H1 (cell line): ENCODE measurements around the gene IKZF2. TPM values are rescaled to one million over a fixed set of nuclear protein-coding genes. Genes with fewer than 3 reads are reported as not detected.

Experiments used
- CTCF ChIA-PET: fragments of 300-600 bp; sonication (Branson Sonifier 250); formaldehyde crosslinking; loops from one replicate; lab custom pipeline; 2021; ENCODE audit not compliant: partially characterized antibody; lab: Charles Lee
- POLR2A ChIA-PET: fragments of 300-600 bp; sonication (Branson Sonifier 250); formaldehyde crosslinking; loops from one replicate; lab custom pipeline; 2021; ENCODE audit warnings: inconsistent platforms; ENCODE audit not compliant: partially characterized antibody; lab: Charles Lee
- DNase-seq, 2 experiments: peaks; one replicate each; pipeline versions ENCODE4 v3.0.0 to v3.0.0-alpha.2; 2010 to 2022; ENCODE audit warnings: low spot score in 2 of 2, low read depth in 1 of 2, mixed read lengths in 1 of 2
- FAIRE-seq: peaks from 2 replicates; lab custom pipeline; 2011; peaks lifted over from hg19 to GRCh38; lab: Jason Lieb, UNC
- H2AFZ ChIP-seq: 2 replicates; pipeline ENCODE4 v1.8.1; 2012; ENCODE audit warnings: low read length, inconsistent platforms
- H2AK5ac ChIP-seq: 2 replicates; pipeline ENCODE4 v1.6.1; 2013; ENCODE audit warnings: low read depth, low read length
- H2BK120ac ChIP-seq: replicated peaks from 2 replicates; pipeline ENCODE3; 2013; ENCODE audit warnings: low read depth, low read length, inconsistent platforms
- H2BK12ac ChIP-seq: 2 replicates; pipeline ENCODE4 v1.6.1; 2013; ENCODE audit warnings: low read depth, low read length
- H2BK15ac ChIP-seq: 2 replicates; pipeline ENCODE4 v1.6.1; 2013; ENCODE audit warnings: low read length
- H2BK20ac ChIP-seq: 2 replicates; pipeline ENCODE4 v1.6.1; 2013; ENCODE audit warnings: low read length
- H2BK5ac ChIP-seq: 2 replicates; pipeline ENCODE4 v1.6.1; 2013; ENCODE audit warnings: low read depth, low read length
- H3K14ac ChIP-seq: 2 replicates; pipeline ENCODE4 v1.6.1; 2013; ENCODE audit warnings: inconsistent platforms; ENCODE audit not compliant: insufficient read length
- H3K18ac ChIP-seq: 2 replicates; pipeline ENCODE4 v1.6.1; 2013; ENCODE audit warnings: low read length; ENCODE audit errors: extremely low read depth
- H3K23ac ChIP-seq: 2 replicates; pipeline ENCODE4 v1.6.1; 2013; ENCODE audit warnings: inconsistent platforms; ENCODE audit not compliant: insufficient read length
- H3K23me2 ChIP-seq: 2 replicates; pipeline ENCODE4 v1.6.1; 2013; ENCODE audit warnings: low read depth, low read length
- H3K27ac ChIP-seq: 2 replicates; pipeline ENCODE4 v1.6.1; 2011; ENCODE audit warnings: low read depth, low read length, inconsistent platforms
- H3K27me3 ChIP-seq, 4 experiments: replicated peaks in 1 of 4; 1 replicate in 1 of 4; 2 replicates in 3 of 4; pipeline versions ENCODE4 v1.6.1 to v1.8.1; 2011 to 2013; ENCODE audit warnings: low read length in 3 of 4, mild to moderate bottlenecking in 3 of 4, inconsistent platforms in 2 of 4, mixed read lengths in 2 of 4, moderate library complexity in 1 of 4; ENCODE audit not compliant: control insufficient read depth in 3 of 4, insufficient read depth in 3 of 4; ENCODE audit errors: extremely low read depth in 1 of 4
- H3K36me3 ChIP-seq, 4 experiments: 2 replicates each; pipeline versions ENCODE4 v1.6.1 to v1.8.1; 2011 to 2013; ENCODE audit warnings: mild to moderate bottlenecking in 4 of 4, low read length in 3 of 4, moderate library complexity in 2 of 4, control low read depth in 1 of 4, inconsistent platforms in 1 of 4; ENCODE audit not compliant: insufficient read depth in 4 of 4, control insufficient read depth in 2 of 4
- H3K4ac ChIP-seq: replicated peaks from 2 replicates; pipeline ENCODE3; 2013; ENCODE audit warnings: low read length, low read depth, mixed read lengths, inconsistent platforms; ENCODE audit not compliant: insufficient read length
- H3K4me1 ChIP-seq, 4 experiments: replicated peaks in 1 of 4; 1 replicate in 1 of 4; 2 replicates in 3 of 4; pipeline versions ENCODE4 v1.6.1 to v1.8.1; 2011 to 2013; ENCODE audit warnings: low read length in 3 of 4, inconsistent platforms in 2 of 4, mixed read lengths in 1 of 4; ENCODE audit not compliant: insufficient read depth in 4 of 4, control insufficient read depth in 3 of 4
- H3K4me2 ChIP-seq, 2 experiments: 2 replicates each; pipeline versions ENCODE4 v1.6.1 to v1.8.1; 2011 to 2013; ENCODE audit warnings: low read depth in 2 of 2, low read length in 2 of 2, control low read depth in 1 of 2, inconsistent platforms in 1 of 2, mild to moderate bottlenecking in 1 of 2; ENCODE audit not compliant: insufficient read depth in 1 of 2
- H3K4me3 ChIP-seq, 4 experiments: fragments of 200-600, 300-600 bp in 1 of 4; sonication (generic), shearing (Covaris generic), sonication (Bioruptor Twin) in 1 of 4; 2 replicates each; pipeline versions ENCODE4 v1.5.1 to v1.8.1; 2011 to 2016; ENCODE audit warnings: low read length in 4 of 4, low read depth in 3 of 4, control low read depth in 2 of 4, inconsistent platforms in 2 of 4, mild to moderate bottlenecking in 2 of 4, mixed read lengths in 1 of 4, moderate library complexity in 1 of 4; ENCODE audit not compliant: insufficient read depth in 2 of 4; ENCODE audit errors: extremely low read depth in 1 of 4
- H3K56ac ChIP-seq: replicated peaks from 2 replicates; pipeline ENCODE3; 2013; ENCODE audit warnings: low read depth, mild to moderate bottlenecking, mixed read lengths, low read length, inconsistent platforms; ENCODE audit not compliant: insufficient read length
- H3K79me1 ChIP-seq: 2 replicates; pipeline ENCODE4 v1.6.1; 2013; ENCODE audit warnings: low read depth, low read length, control low read depth
- H3K79me2 ChIP-seq, 2 experiments: 2 replicates each; pipeline versions ENCODE4 v1.6.1 to v1.8.1; 2012 to 2013; ENCODE audit warnings: low read length in 2 of 2, mild to moderate bottlenecking in 2 of 2, inconsistent platforms in 1 of 2; ENCODE audit not compliant: insufficient read depth in 2 of 2, control insufficient read depth in 1 of 2
- H3K9ac ChIP-seq, 4 experiments: replicated peaks in 1 of 4; 1 replicate in 1 of 4; 2 replicates in 3 of 4; pipeline versions ENCODE4 v1.6.1 to v1.8.1; 2011 to 2013; ENCODE audit warnings: low read depth in 3 of 4, low read length in 3 of 4, control low read depth in 2 of 4, mild to moderate bottlenecking in 2 of 4, moderate library complexity in 2 of 4, inconsistent platforms in 1 of 4; ENCODE audit errors: extremely low read depth in 1 of 4
- H3K9me3 ChIP-seq, 2 experiments: 2 replicates each; pipeline versions ENCODE4 v1.6.1 to v1.8.1; 2012 to 2013; ENCODE audit warnings: mild to moderate bottlenecking in 2 of 2, moderate library complexity in 2 of 2, control low read depth in 1 of 2, inconsistent platforms in 1 of 2, low read depth in 1 of 2, low read length in 1 of 2, mixed read lengths in 1 of 2; ENCODE audit not compliant: insufficient read depth in 2 of 2
- H4K20me1 ChIP-seq, 2 experiments: replicated peaks in 1 of 2; 2 replicates each; pipeline versions ENCODE3 to v1.8.1; 2011 to 2013; ENCODE audit warnings: inconsistent platforms in 2 of 2, low read length in 2 of 2, mild to moderate bottlenecking in 1 of 2; ENCODE audit not compliant: insufficient read depth in 2 of 2, control insufficient read depth in 1 of 2
- H4K5ac ChIP-seq: 2 replicates; pipeline ENCODE4 v1.6.1; 2013; ENCODE audit warnings: low read length, low read depth, mixed read lengths, inconsistent platforms; ENCODE audit not compliant: insufficient read length
- H4K8ac ChIP-seq: 2 replicates; pipeline ENCODE4 v1.8.0; 2013; ENCODE audit warnings: mild to moderate bottlenecking, moderate library complexity, low read length, inconsistent platforms; ENCODE audit not compliant: insufficient read depth; ENCODE audit errors: extremely low read depth
- H4K91ac ChIP-seq: replicated peaks from 2 replicates; pipeline ENCODE3; 2013; ENCODE audit warnings: low read length, mixed read lengths, inconsistent platforms; ENCODE audit not compliant: insufficient read length
- ATF2 ChIP-seq: IDR thresholded peaks from 2 replicates; pipeline ENCODE4 v1.6.1; 2012; ENCODE audit warnings: low read length, inconsistent platforms
- ATF3 ChIP-seq: IDR thresholded peaks from 2 replicates; pipeline ENCODE4 v1.6.1; 2011; ENCODE audit warnings: low read depth, mild to moderate bottlenecking, low read length; ENCODE audit not compliant: insufficient read depth
- BRCA1 ChIP-seq: IDR thresholded peaks from 2 replicates; pipeline ENCODE4 v1.6.1; 2012; ENCODE audit warnings: low read depth, low read length, improper control_type of control experiment
- HDAC2 ChIP-seq, 2 experiments: fragments of 300-600 bp in 1 of 2; sonication (generic) in 1 of 2; IDR thresholded peaks; 2 replicates each; pipeline ENCODE4 v1.6.1; 2011 to 2012; ENCODE audit warnings: low read depth in 2 of 2, low read length in 2 of 2, mild to moderate bottlenecking in 2 of 2, moderate library complexity in 2 of 2, borderline replicate concordance in 1 of 2, inconsistent platforms in 1 of 2
- KDM4A ChIP-seq: IDR thresholded peaks from one replicate; pipeline ENCODE4 v1.7.1; 2012; ENCODE audit warnings: low read depth, mild to moderate bottlenecking, moderate library complexity, low read length, inconsistent platforms; ENCODE audit not compliant: severe bottlenecking
- POLR2A ChIP-seq, 2 experiments: IDR thresholded peaks; 1 replicate in 1 of 2; 2 replicates in 1 of 2; pipeline ENCODE4 v1.6.1; 2011; ENCODE audit warnings: low read depth in 2 of 2, low read length in 2 of 2, mild to moderate bottlenecking in 2 of 2; ENCODE audit errors: control extremely low read depth in 1 of 2
- RAD21 ChIP-seq, 2 experiments: IDR thresholded peaks in 1 of 2; conservative IDR thresholded peaks in 1 of 2; 2 replicates each; pipeline ENCODE4 v1.6.1; 2011; ENCODE audit warnings: low read depth in 2 of 2, low read length in 2 of 2, improper control_type of control experiment in 1 of 2, inconsistent platforms in 1 of 2, mild to moderate bottlenecking in 1 of 2, moderate library complexity in 1 of 2
- RBBP5 ChIP-seq: IDR thresholded peaks from 2 replicates; pipeline ENCODE4 v1.7.1; 2012; ENCODE audit warnings: low read depth, mild to moderate bottlenecking, inconsistent platforms, low read length, moderate library complexity, borderline replicate concordance
- SIX5 ChIP-seq: IDR thresholded peaks from 2 replicates; pipeline ENCODE4 v1.6.1; 2011; ENCODE audit warnings: mild to moderate bottlenecking, low read depth, low read length
- YY1 ChIP-seq: IDR thresholded peaks from 2 replicates; pipeline ENCODE4 v1.6.1; 2011; ENCODE audit warnings: low read depth, mild to moderate bottlenecking, low read length
- WGBS, 2 experiments: shearing (Covaris generic) in 1 of 2; methylation state at CpG; one replicate each; pipeline versions ENCODE4 v1.1.6 to v1.1.7; 2013 to 2015; ENCODE audit warnings: low lambda C conversion rate in 2 of 2, mixed read lengths in 2 of 2, inconsistent platforms in 1 of 2, low coverage in 1 of 2, missing lambda C conversion rate in 1 of 2; ENCODE audit not compliant: insufficient replicate concordance in 2 of 2, insufficient coverage in 1 of 2, insufficient read length in 1 of 2; ENCODE audit errors: extremely low coverage in 1 of 2, missing lambda C conversion rate in 1 of 2; 5-methylcytosine and 5-hydroxymethylcytosine counted together
- polyA plus RNA-seq, 7 experiments: library from polyadenylated mRNA; depleted of rRNA in 3 of 7; stranded (reverse) in 5 of 7; unstranded in 2 of 7; fragments of >200 nt in 5 of 7; fragments of 200-250 nt in 2 of 7; gene quantifications; 1 replicate in 5 of 7; 2 replicates in 1 of 7; 4 replicates in 1 of 7; pipeline versions ENCODE4 v1.2.1 to v1.2.3, GENCODE V29; 2011 to 2013; ENCODE audit warnings: missing spikeins in 2 of 7, mixed read lengths in 2 of 7
- total RNA-seq: library from RNA; stranded (reverse); fragmentation: NEBNext Ultra II Directional; extraction: Animal tissue kit (Norgen Biotek cat#: 25700); gene quantifications from 2 replicates; pipeline ENCODE4 v1.2.1, GENCODE V29; 2021

Gene IKZF2
- total and polyA plus RNA-seq, 2 of the 8 experiments (the other 6 are each of a cell fraction or from before 2014, with no cell fraction given), result 1.7 to 4.4 TPM

GRCh38 chr2:212991120-212991519, 160.3 kb downstream of the IKZF2 start:
- Histone ChIP-seq H3K23ac (no peak overlapping the region), H3K79me2 (no peaks in the 10 kb centered on the region), H2BK15ac (no peak overlapping the region), H3K4me3 (no peak overlapping the region), H3K4me2 (no peak overlapping the region), H2BK120ac (no peak overlapping the region), H3K56ac (no peak overlapping the region), H4K91ac (no peak overlapping the region), H4K5ac (no peak overlapping the region), H3K9ac (no peak overlapping the region), H3K9me3 (no peaks in the 10 kb centered on the region), H3K27me3 (no peaks in the 10 kb centered on the region), H2BK12ac (no peak overlapping the region), H3K27ac (no peak overlapping the region), H4K8ac (no peak overlapping the region), H2BK5ac (no peak overlapping the region), H4K20me1 (no peaks in the 10 kb centered on the region), H3K14ac (no peak overlapping the region), H3K18ac (no peak overlapping the region), H3K4me1 (no peaks in the 10 kb centered on the region), H2AK5ac (no peak overlapping the region), H3K36me3 (no peaks in the 10 kb centered on the region), H3K4ac (no peak overlapping the region), H2AFZ (no peak overlapping the region), H3K79me1 (no peaks in the 10 kb centered on the region), H3K23me2 (no peaks in the 10 kb centered on the region; the same call in 1 of the 2 replicates), H2BK20ac (no peak overlapping the region)
- ChIA-PET POLR2A (interaction anchor here (1.0 kb wide), 1 partner anchor 45 kb away, joined by 3 read pairs; no protein-coding TSS in a partner anchor), CTCF (interaction anchor here (0.6 kb wide), 1 partner anchor 174 kb away, joined by 4 read pairs; no protein-coding TSS in a partner anchor)
- 88% methylated on average over 1 of the region's 1 CpG; no CpG with 5 or more reads in 1 of the 2 experiments for WGBS, 2 experiments
- no peak for FAIRE-seq
- DNase-seq, result no peak
- TF ChIP-seq BRCA1 (no peak), YY1 (no peak), KDM4A (no peak), ATF3 (no peak), HDAC2 (IDR thresholded peaks at IDR 0.05; ENCODE audit: borderline replicate concordance in 1 of 2, low read depth in 2 of 2, low read length in 2 of 2) (no peak), RBBP5 (no peak), SIX5 (no peak), RAD21 (IDR thresholded peaks at IDR 0.05 in 1 of 2, conservative IDR thresholded peaks at IDR 0.05 in 1 of 2; ENCODE audit: low read depth in 2 of 2, low read length in 2 of 2) (no peak), POLR2A (IDR thresholded peaks at IDR 0.05; ENCODE audit: control extremely low read depth in 1 of 2, low read depth in 2 of 2, low read length in 2 of 2) (no peak), ATF2 (no peak)
